HG03521 (cell line): ENCODE results near the gene GREB1L.
"Not testable (repeated sequence)": the region's sequence is repeated elsewhere in the genome, so short reads cannot be mapped to it uniquely, and the experiment has no call there.

Experiments
- ATAC-seq: cut with Tn5 transposase; IDR thresholded peaks from one replicate; pipeline ENCODE4 v1.9.1; 2021; ENCODE audit warnings: mild to moderate bottlenecking, moderate library complexity; ENCODE audit not compliant: unreplicated experiment

The GREB1L gene

DNA sequence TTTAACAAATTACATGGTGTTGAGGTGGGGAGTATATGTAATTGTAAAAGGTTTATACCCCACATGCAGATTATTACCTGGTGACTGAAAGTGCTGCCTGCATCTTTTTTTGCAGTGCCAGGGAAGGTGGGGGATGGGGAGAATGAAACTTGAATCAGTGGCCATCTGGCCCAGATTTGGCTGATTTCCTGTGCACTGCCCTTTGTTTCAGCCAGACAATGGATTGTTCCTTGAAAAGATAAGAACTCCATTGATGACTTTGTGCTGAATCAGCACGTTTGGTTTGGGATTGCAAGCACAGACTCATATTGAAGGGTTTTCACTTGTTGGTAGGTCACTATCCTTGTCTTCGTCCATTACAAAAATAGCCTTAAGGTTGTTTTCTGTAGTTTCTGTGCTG is 20.9 kb downstream of the GREB1L start:
- no peak for ATAC-seq

DNA sequence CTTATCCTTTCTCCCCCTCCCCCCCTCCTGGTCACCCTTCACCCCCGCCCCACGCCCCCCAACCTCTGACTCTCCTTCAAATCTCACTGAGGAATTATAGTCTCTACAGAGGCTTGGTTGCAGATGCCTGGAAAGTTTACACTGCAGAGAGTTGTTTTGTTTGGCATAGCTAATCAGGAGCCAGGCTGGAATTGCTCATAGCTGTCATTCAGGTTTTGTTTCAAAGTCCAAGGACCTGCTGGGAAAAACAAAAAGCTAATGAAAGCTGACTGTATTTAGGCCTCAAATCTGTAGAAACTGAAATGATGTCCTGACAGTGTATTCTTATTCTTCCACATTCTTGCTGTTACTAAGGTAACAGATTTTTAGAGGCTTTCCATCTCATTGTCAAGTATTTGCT is 22.6 kb downstream of the GREB1L start:
- ATAC-seq, result no peak

DNA sequence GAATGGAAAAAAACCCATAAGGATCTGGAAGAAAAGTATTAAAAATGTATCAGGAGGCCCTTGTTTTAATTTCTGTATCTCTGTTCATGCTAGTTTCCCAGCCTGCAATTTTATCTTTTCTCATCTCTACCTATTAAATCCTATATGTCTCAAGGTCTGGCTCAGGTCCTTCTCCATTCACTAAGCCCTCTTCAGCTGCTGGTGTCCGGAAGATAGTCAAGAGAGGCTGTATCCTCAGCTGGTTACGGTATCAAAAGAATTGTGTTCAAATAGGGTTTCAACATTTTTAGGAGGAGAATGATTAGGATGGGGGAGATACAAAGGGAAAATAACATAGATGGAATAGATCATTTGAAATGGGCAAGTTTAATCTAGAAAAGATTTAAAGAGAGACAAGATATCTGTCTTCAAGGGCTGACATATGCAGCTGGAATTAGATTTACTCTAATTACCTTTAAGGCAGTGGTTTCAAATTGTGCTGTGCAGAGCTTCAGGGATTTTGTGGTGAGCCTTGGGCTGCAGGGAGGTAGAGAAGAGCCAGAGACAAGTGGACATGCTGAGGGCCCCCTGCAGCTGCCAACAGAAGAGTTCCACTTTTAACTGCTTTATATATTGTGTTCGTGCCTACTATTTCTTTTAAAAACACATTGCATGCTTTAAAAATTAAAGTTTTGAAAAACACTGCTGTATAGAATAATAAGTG is 24.1 kb downstream of the GREB1L start:
- no peak for ATAC-seq

DNA sequence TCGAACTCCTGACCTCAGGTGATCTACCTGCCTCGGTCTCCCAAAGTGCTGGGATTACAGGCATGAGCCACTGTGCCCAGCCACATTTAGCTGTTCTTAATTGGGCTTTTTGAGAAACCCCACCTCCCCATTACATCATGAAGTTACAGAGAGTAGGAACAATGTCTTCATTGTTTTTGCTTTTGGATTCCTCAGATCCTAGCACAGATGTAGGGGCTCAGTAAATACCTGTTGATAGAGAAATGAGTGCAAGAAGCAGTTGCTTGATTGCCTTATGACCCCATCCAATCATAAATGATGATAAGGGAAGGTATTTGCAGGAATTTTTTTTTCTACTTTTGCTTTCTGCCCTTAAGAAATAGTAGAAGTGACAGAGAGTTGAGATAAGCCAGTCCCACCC is 25.4 kb downstream of the GREB1L start:
- ATAC-seq, result no peak

DNA sequence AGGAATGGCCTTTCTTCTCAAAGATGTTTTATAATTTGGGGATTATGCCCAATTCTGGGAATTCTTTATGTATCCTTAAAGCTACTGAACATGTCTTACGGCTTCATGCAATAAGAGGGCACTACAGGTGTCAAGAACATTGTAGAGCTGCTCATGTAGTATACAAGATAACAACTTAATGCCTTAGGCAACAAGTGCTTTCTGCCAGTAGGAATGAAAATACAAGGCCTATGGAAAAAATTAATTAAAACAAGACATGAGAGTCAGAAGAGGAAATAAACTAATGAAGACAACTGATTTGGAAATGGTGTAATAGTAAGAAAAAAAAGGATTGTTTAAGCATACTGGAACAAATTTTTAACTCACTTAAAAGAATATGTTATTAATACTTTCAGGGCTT is 27.3 kb downstream of the GREB1L start:
- no peak for ATAC-seq

DNA sequence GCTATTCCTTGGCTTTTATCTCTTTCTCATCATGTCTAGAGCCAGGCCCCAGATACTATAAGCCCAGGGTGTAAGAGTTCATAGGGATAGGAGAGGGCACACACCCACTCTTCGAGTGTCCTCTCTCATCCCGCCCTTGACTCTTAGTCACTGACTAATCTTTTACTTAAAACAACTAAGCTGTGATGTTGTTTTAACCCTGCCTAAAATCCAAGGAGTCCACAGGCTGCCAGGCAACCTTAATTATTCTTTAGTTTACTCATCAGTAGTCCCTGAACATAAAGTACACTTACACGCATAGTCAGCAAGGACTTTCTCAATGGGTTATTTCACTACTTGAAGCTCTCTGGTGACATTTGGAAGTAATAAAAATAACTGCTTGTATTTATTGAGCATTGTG is 28.4 kb downstream of the GREB1L start:
- ATAC-seq, result no peak

DNA sequence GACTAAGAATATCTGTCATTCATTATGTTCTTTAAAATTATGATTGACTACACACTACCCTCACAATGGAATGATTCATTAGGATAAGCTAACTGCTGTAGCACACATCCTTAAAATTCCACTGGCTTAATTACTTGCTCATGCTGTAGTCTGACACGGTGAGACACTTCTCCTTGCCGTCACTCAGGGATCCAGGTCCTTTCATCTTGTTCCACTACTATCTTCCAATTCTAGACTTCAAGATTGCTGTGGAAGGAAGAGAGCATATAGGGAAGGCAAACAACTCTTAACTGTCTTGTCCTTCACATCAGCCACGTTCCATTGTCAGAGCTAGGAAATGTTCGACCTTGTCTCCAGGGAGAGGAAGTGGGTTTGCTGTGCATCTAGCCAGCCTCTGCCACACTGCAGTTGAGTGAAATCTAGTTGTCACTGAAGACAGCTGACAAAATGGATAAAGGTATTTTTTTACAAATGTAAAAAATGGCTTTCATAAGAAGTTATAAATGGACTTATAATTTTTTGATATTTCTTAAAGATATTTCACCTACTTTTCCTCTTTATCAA is 30.1 kb downstream of the GREB1L start:
- ATAC-seq, result no peak

DNA sequence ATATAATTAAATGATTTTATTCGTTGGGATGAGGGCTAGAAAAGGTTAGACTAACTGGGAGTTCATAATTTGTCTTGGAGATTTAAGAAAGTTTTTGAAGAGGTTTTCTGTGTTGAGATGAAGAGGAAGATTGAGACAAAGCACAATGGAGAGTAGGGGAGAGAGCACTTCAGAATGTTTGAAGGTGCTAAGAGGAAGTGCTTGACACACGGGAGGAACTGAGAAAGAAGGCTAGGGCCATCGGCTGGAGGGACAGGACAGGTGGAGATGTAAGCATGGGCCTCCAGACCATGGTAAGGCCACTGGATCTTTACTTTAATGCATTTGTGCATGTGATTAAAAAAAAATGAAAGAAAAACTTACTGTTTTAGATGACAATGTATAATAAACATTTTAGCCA is 31.5 kb downstream of the GREB1L start:
- no peak for ATAC-seq

DNA sequence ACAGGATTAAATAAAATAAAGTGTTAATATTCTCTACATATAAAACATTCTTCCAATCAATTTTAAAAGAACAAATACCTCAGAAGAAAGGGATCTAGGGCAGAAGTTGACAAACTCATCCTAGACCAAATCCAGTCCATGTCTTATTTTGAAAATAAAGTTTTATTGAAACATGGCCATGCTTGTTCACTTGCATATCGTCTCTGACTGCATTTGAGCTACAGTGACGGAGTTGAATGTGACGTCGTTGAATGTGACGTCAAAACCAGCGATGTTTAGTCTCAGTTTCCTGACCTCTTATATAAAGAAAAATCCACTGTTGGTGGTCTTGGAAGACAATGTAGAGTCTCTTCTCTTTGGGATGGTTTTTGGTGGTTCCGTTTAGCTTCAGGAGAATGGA is 33.6 kb downstream of the GREB1L start:
- no peak for ATAC-seq

DNA sequence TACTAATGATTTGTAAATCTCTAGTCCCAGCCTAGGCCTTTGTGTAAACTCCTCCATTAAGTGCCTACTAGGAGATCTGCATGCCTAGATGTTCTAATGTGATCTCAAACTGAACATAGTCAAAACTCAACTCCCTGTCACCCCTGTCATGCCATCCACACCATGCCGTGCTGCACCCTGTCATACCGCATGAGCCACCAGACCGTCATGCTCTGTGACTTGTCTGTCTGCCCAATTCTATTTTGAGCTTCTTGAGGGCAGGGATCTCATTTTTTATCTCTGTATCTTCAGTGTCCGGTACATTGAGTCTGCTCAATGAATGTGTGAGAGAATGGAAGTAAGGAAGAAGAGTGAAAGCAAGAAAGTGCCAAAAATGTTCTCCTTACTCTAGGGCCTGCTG is 35.5 kb downstream of the GREB1L start:
- ATAC-seq, result no peak

DNA sequence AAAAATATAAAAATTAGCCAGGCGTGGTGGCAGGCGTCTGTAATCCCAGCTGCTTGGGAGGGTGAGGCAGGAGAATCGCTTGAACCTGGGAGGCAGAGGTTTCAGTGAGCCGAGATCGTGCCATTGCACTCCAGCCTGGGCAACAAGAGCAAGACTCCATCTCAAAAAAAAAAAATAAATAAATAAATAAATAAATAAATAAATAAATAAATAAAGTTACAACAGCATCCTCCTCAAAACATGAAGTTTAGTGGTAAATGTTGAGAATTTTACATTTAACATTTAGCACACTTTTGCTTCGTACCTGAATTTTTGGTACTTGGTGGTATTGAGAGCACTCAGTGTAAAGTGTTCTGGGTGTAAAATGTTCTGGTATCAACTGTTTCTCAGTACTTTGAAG is 36.2 kb downstream of the GREB1L start:
- not testable (repeated sequence) for ATAC-seq

DNA sequence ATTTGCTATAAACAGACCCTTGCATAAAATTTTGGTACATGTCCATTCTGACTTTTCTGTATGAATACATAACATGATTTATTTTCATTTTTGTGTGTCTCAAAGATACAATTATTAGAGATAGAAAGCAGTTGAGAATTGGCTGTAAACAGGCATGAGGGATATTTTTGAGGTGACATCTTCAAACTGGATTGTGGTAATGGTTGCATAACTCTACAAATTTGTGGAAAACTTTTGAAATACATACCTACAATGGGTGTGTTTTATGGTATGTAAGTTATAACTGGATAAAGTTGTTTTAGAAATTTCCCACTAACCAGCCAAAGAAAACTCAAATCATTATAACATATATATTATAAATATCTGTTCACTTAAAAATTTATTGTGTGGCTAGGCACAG is 39.6 kb downstream of the GREB1L start:
- ATAC-seq, result no peak

DNA sequence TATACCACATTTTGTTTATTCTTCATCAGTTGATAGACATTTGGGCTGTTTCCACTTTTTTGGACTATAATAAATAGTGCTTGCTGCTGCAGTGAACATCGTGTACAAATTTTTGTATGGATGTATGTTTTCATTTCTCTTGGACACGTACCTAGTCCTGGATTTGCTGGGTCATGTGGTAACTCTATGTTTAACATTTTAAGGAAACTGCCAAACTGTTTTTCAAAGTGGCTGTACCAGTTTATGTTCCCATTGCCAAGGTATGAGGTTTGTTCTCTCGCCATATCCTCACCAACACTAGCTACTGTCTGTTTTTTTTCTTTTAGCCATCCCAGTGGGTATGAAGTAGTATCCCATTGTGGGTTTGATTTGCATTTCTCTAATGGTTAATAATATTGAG is 42.5 kb downstream of the GREB1L start:
- ATAC-seq, result no peak

DNA sequence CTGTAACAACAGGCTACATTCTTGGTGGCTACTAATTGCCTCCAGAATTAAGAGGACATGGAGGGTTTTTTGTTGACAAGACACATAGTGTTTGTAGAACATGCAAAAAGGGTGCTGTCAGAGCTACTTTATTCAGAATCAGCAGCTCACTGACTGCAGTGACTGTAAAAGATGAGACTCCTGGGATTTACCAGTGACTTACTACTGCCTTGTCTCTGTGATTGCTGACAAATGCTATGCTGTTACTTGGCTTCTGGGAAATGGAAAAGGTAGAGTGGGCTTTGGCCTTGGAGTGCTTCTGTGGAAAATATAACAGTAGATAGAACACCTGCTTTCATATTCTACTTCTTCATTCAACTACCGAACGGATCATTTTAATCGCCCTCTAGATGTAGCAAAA is 47.8 kb downstream of the GREB1L start:
- ATAC-seq, result no peak

DNA sequence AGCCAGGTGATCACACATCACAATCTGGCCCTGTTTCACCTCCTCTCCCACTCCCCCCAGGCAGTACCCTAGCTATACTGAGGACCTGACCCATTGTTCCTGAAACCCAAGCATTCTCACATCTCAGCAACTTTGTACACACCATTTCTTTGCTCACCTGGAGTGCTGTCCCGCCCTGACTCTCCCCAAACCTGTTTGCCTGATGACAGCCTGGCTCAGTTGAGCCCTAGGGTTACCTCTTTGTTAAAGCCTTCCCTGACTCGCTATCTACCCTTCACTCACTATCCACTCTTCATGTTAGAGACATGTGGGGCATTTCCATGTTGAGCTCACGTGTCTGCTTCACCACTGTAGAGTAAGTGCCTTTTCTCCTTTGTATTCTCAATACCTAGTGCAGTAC is 49.1 kb downstream of the GREB1L start:
- no peak for ATAC-seq

DNA sequence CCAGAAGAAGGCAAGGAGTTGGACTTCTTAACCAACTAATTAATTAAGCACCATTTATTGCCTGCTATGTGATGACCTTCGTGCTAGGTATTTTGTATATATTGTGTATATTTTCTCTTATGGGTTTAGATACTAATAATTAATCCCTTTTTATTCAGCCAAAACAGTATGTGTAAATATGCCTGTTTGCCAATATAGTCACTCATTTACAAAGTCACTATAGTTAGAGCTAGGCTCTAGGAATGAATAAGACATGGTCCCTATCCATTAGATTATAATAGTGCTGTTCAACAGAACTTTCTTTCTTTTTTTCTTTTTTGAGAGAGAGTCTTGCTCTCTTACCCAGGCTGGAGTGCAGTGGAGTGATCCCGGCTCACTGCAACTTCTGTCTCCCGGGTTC is 51.4 kb downstream of the GREB1L start:
- ATAC-seq, result no peak

DNA sequence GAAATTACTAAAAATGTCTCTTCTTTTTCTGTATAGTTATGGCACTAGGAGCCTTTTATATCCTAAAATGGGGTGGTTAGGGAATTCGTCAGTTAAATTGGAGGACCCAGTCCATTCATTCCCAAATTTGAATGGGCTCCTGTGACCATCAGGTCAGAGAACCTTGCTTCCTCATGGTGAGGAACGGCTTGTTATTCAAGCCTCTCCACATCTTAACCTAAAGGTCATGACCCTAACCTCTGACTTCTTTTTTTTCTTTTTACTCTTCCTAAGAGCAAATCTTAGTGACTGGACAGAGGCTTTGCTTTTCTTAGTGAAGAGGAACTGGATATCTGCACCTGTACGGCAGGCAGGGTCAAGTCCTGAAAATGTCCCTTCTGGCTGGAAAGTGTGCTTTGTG is 53.1 kb downstream of the GREB1L start:
- no peak for ATAC-seq

DNA sequence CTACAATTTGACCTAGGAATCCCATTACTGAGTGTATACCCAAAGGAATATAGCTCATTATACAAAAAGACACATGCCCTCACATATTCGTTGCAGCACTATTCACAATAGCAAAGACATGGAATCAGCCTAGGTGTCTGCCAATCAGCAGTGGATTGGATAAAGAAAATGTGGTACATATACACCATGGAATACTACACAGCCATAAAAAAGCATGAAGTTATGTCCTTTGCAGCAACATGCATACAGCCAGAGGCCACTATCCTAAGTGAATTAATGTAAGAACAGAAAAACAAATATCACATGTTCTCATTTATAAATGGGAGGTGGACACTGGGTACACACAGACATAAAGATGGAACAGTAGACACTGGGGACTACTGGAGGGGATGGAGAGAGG is 54.0 kb downstream of the GREB1L start:
- no peak for ATAC-seq

DNA sequence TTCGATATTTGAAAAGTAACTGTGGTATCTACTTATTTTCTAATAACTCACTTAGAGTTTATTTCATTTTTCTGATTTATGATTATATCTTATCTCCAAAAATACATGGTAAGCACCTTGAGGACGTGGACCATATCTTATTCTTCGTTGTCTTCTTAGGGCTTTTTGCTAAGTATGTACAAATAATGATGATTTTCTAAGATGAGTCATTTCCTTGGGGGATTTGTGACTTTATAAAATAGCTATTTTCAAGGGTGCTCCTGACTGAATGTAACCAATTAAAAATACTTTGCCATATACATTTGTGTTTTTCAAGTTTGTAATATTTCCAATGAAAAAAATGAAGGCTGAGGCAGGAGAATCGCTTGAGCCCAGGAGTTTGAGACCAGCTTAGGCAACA is 56.3 kb downstream of the GREB1L start:
- no peak for ATAC-seq

DNA sequence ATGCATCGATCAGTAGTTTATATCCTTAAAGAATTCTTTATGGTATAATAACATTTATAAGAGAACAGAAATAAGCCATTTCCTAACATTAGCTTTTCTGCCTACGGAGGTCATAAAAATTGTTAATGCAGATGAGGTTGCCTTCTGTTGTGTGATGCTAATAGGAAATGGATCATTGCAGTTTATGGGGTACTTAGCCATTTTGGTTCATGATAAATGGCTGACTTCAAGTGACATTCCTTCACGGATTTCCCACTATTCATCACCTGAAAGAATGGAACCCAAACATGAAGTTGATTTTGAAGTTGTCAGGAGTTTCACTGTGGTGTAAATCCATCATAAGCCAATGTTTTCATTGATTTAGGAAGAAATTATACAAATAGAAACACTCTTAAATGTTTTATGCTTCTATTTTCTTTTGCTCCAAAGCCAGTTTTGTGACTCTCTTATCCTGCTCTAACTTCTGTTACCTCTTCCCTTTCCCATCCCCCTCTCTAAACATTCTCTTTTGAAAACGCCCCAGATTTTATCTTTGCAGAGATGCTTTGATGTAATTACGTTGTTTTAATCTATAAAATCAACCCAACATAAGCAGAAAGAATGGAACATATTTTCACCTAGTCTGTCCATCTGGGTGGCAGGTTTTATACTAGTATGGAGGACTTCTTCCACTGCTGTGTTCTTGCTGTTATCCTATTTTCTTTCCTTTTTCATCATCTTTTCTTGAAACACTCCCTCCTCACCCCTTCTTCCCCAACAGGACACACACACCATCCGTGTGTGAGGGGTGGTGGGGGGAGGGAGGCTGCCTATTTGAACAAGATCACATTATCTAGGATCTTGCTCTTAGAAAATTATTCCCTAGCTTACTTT is 58.2 kb downstream of the GREB1L start:
- no peak for ATAC-seq

DNA sequence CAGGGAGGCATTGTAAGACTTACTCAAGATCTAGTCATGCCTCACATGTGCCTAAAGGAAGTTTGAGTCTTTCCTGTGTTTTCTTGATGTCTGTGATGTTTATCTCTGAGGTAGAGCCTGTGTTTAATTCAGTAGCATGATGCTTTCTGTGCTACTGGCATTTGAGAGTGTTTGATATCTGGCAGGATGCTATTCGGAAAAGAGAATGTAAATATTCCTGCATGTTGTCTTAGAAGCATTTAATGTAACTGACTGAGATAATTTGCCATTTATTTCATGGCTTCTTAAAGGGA is 58.8 kb downstream of the GREB1L start:
- ATAC-seq, result no peak

DNA sequence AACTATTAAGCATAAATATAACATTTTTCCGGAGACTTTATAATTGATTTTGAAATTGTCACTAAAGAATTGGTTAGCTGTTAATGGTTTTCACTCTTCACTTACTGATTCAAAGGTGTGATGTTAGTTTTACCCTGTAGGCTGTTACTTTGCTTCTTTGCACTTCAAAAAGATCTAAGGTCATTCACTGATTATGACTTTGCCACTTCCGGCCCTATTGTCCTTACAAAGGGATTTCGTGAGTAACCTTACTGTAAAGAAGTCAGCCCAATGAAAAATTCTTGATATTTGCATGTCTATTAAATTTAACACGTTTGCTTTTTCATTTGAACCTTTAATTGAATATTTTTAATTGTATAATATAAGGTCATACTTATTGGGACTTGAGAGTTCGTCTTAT is 61.4 kb downstream of the GREB1L start:
- no peak for ATAC-seq
